Esophagus muscularis mucosa (tissue), 4 donors: Measurements from ENCODE around the gene NUMA1. TPM values are rescaled to one million over a fixed set of nuclear protein-coding genes. Genes with fewer than 3 reads are reported as not detected.

ENCODE experiments used
- DNase-seq: peaks from one replicate; pipeline ENCODE4 v3.0.0-alpha.2; 2017; ENCODE audit errors: extremely low spot score
- H3K27ac ChIP-seq, 4 donors: fragments of 200-600 bp; sonication (generic); replicated peaks in 1 of 4; 1 replicate in 3 of 4; 2 replicates in 1 of 4; pipeline ENCODE4 v1.5.1; 2016 to 2019; ENCODE audit warnings: mild to moderate bottlenecking in 1 of 4
- H3K27me3 ChIP-seq, 4 donors: fragments of 200-600 bp; sonication (generic); one replicate each; pipeline versions ENCODE4 v1.5.1 to v1.6.0; 2016 to 2019
- H3K36me3 ChIP-seq, 4 donors: fragments of 200-600 bp; sonication (generic); one replicate each; pipeline ENCODE4 v1.5.1; 2016 to 2019
- H3K4me1 ChIP-seq, 4 donors: fragments of 200-600 bp; sonication (generic); one replicate each; pipeline ENCODE4 v1.5.1; 2016 to 2019
- H3K4me3 ChIP-seq, 4 donors: fragments of 200-600 bp; sonication (generic); 1 replicate in 2 of 4; 2 replicates in 2 of 4; pipeline ENCODE4 v1.5.1; 2016 to 2019; ENCODE audit warnings: mild to moderate bottlenecking in 4 of 4, moderate library complexity in 1 of 4
- H3K9me3 ChIP-seq, 4 donors: fragments of 200-600 bp; sonication (generic); 1 replicate in 3 of 4; 2 replicates in 1 of 4; pipeline ENCODE4 v1.5.1; 2016 to 2019
- CTCF ChIP-seq, 3 experiments: fragments of 200-600 bp in 2 of 3; fragments of 450-650 bp in 1 of 3; sonication (generic) in 2 of 3; IDR thresholded peaks; one replicate each; pipeline ENCODE4 v1.5.1; 2017 to 2019; ENCODE audit warnings: antibody characterized with exemption in 3 of 3, mild to moderate bottlenecking in 2 of 3, moderate library complexity in 1 of 3
- EP300 ChIP-seq: sonication (generic); formaldehyde crosslinking; IDR thresholded peaks from one replicate; pipeline ENCODE4 v1.6.1; 2017; ENCODE audit warnings: antibody characterized with exemption
- POLR2A ChIP-seq: fragments of 450-650 bp; IDR thresholded peaks from one replicate; pipeline ENCODE4 v1.6.1; 2017; ENCODE audit warnings: antibody characterized with exemption, moderate library complexity, mild to moderate bottlenecking, low read depth
- POLR2AphosphoS5 ChIP-seq, 2 donors: sonication (generic); formaldehyde crosslinking; IDR thresholded peaks; one replicate each; pipeline ENCODE4 v1.6.1; 2017; ENCODE audit warnings: antibody characterized with exemption in 2 of 2
- WGBS: methylation state at CpG from one replicate; pipeline ENCODE4 v1.1.5; 2018; 5-methylcytosine and 5-hydroxymethylcytosine counted together
- intact Hi-C: fragments of 100-400 bp; cut with DNase I; formaldehyde crosslinking; loops from one replicate; pipeline ENCODE4 v1.15.1; 2023
- total RNA-seq, 4 donors: library from RNA; depleted of rRNA; stranded (reverse); fragments of >200 nt; gene quantifications; one replicate each; pipeline versions ENCODE4 v1.1.0 to v1.2.1, GENCODE V29; 2016

Gene NUMA1
- total RNA-seq, 4 donors from 2014 or later: 214 to 328 (median 272) TPM

GRCh38 chr11:72012091-72012630 is 68.2 kb downstream of the NUMA1 start:
- Histone ChIP-seq H3K4me1 (peaks cover 33 to 58% (median 51%) of the 10 kb centered on the region in 4 donors), H3K9me3 (no peaks in the 10 kb centered on the region), H3K27ac (peak overlapping the region; percentile 52 to 76 (median 66)), H3K27me3 (no peaks in the 10 kb centered on the region), H3K4me3 (no peak overlapping the region), H3K36me3 (peaks cover 87 to 100% (median 100%) of the 10 kb centered on the region in 4 donors)
- WGBS: 65% methylated on average over 3 of the region's 5 CpGs
- TF ChIP-seq EP300 (no peak), POLR2AphosphoS5 (IDR thresholded peaks at IDR 0.05) (no peak), CTCF (IDR thresholded peaks at IDR 0.05) (no peak)
- intact Hi-C loops: no loop called here
- DNase-seq: no peak

GRCh38 chr11:72010529-72011233 is 69.7 kb downstream of the NUMA1 start:
- Histone ChIP-seq H3K9me3 (no peaks in the 10 kb centered on the region), H3K4me1 (peaks cover 33 to 59% (median 48%) of the 10 kb centered on the region in 4 donors), H3K27me3 (no peaks in the 10 kb centered on the region), H3K4me3 (no peak overlapping the region), H3K27ac (peak overlapping the region in 1 of 4 donors; percentile 76), H3K36me3 (peaks cover 87 to 100% (median 100%) of the 10 kb centered on the region in 4 donors)
- DNase-seq: no peak
- 81% methylated on average over 9 of the region's 10 CpGs for WGBS
- intact Hi-C loops: no loop called here
- no peak for TF ChIP-seq POLR2AphosphoS5 (IDR thresholded peaks at IDR 0.05)
- TF ChIP-seq EP300: no peak
- TF ChIP-seq POLR2A: no peak
- TF ChIP-seq CTCF (IDR thresholded peaks at IDR 0.05): no peak

- Histone ChIP-seq H3K27ac (peak overlapping the region in 1 of 4 donors; percentile 6), H3K36me3 (peaks cover 87 to 100% (median 100%) of the 10 kb centered on the region in 4 donors), H3K4me1 (peaks cover 27 to 50% (median 36%) of the 10 kb centered on the region in 4 donors), H3K4me3 (no peak overlapping the region), H3K9me3 (no peaks in the 10 kb centered on the region), H3K27me3 (no peaks in the 10 kb centered on the region)
- 92% methylated on average over 4 of the region's 6 CpGs for WGBS
- intact Hi-C loops: no loop called here
- TF ChIP-seq CTCF (IDR thresholded peaks at IDR 0.05): no peak
- no peak for TF ChIP-seq POLR2AphosphoS5 (IDR thresholded peaks at IDR 0.05)
- TF ChIP-seq EP300: no peak
- no peak for TF ChIP-seq POLR2A
- no peak for DNase-seq
Measured at GRCh38 chr11:72009156-72009555, 71.2 kb downstream of the NUMA1 start.

- Histone ChIP-seq H3K4me1 (peaks cover 23 to 46% (median 34%) of the 10 kb centered on the region in 4 donors), H3K4me3 (no peak overlapping the region), H3K9me3 (no peaks in the 10 kb centered on the region), H3K36me3 (peaks cover 87 to 100% (median 100%) of the 10 kb centered on the region in 4 donors), H3K27me3 (no peaks in the 10 kb centered on the region), H3K27ac (peak overlapping the region in 1 of 4 donors; percentile 6)
- intact Hi-C loops: no loop called here
- TF ChIP-seq POLR2AphosphoS5 (IDR thresholded peaks at IDR 0.05) (no peak), EP300 (no peak), POLR2A (no peak), CTCF (IDR thresholded peaks at IDR 0.05) (no peak)
- DNase-seq: no peak
- WGBS: 78% methylated on average over 7 of the region's 7 CpGs
Measured at GRCh38 chr11:72008728-72009127, 71.6 kb downstream of the NUMA1 start.
